ENCODE data around the gene SUPV3L1.

DNA sequence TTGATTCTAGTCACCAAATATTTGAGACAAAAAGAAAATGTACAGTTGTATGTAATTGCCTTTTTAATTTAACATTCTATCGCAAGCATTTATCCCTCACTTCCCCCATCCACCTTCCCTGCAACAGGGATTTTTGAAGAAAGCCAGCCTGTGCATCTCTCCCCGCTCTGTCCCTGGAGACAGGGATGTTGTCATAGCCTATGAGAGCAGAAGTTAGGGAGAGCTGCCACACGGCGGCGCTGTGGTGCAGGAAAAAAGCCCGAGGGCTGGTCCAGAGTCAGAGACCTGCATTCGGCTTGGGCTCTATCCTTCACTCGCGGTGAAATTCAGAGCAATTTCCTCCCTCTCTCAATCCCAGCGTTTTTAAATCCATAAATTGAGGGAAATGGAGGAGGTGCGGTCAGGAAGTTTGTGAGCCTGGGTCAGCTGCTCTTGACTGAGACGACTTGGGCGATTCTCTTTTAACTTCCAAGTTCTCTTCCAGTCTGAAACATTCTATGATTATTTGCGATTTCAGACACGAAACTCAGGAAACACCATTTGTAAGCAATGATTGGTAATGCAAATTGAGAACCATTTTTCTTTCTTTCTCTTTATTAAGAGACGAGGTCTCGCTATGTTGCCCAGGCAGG is 57.6 kb downstream of the SUPV3L1 start:
- no peak for TF ChIP-seq SP1 (IDR thresholded peaks at IDR 0.05)
- TF ChIP-seq ZNF384 (IDR thresholded peaks at IDR 0.05): no peak
- no peak for TF ChIP-seq HDGF (IDR thresholded peaks at IDR 0.05; ENCODE audit: borderline replicate concordance)
- no peak for TF ChIP-seq ELF4 (IDR thresholded peaks at IDR 0.05)
- no peak for TF ChIP-seq NFRKB (IDR thresholded peaks at IDR 0.05)
- TF ChIP-seq L3MBTL2 (conservative IDR thresholded peaks at IDR 0.05): no peak
- TF ChIP-seq FOXA1 (IDR thresholded peaks at IDR 0.05): no peak
